Measurements from ENCODE around the gene PRUNE1. TPM values are rescaled to one million over a fixed set of nuclear protein-coding genes. Genes with fewer than 3 reads are reported as not detected.

The PRUNE1 gene
- total and polyA plus RNA-seq, 4 donors = 6.1 to 10.6 (median 9.4) TPM

GRCh38 chr1:150966011-150966410 is 42.2 kb upstream of the PRUNE1 start:
- Histone ChIP-seq H3K4me3 (ENCODE audit: low read depth in 1 of 3, low read length in 3 of 3) (no peak overlapping the region), H3K9me3 (ENCODE audit: control insufficient read depth in 4 of 4, low read length in 3 of 4) (no peaks in the 10 kb centered on the region), H3K4me1 (ENCODE audit: control insufficient read depth in 4 of 4, insufficient read depth in 4 of 4, low read length in 3 of 4) (peaks cover 3 to 37% (median 29%) of the 10 kb centered on the region in 4 donors), H3K36me3 (ENCODE audit: control insufficient read depth in 4 of 4, insufficient read depth in 3 of 4, low read depth in 1 of 4, low read length in 3 of 4) (peaks cover 22 to 67% (median 60%) of the 10 kb centered on the region in 4 donors), H3K27me3 (ENCODE audit: control insufficient read depth in 4 of 4, insufficient read depth in 4 of 4, low read length in 3 of 4) (no peaks in the 10 kb centered on the region), H3K9ac (ENCODE audit: low read depth in 1 of 2, low read length in 2 of 2) (no peak overlapping the region), H3K27ac (ENCODE audit: low read depth in 1 of 2, low read length in 2 of 2) (no peak overlapping the region)
- TF ChIP-seq HNF4A (conservative IDR thresholded peaks at IDR 0.05) (no peak), ATF3 (IDR thresholded peaks at IDR 0.05) (no peak), RXRA (IDR thresholded peaks at IDR 0.05) (no peak), YY1 (IDR thresholded peaks at IDR 0.05) (no peak), SP1 (IDR thresholded peaks at IDR 0.05) (no peak), TAF1 (conservative IDR thresholded peaks at IDR 0.05) (no peak), NR2F2 (IDR thresholded peaks at IDR 0.05) (no peak), JUND (IDR thresholded peaks at IDR 0.05) (no peak), HNF4G (IDR thresholded peaks at IDR 0.05) (no peak), FOXA1 (IDR thresholded peaks at IDR 0.05) (no peak), GABPA (IDR thresholded peaks at IDR 0.05 in 1 of 2, conservative IDR thresholded peaks at IDR 0.05 in 1 of 2) (no peak), EGR1 (IDR thresholded peaks at IDR 0.05; ENCODE audit: low read depth in 2 of 2) (no peak)
- TF ChIP-seq, protein P1, sequence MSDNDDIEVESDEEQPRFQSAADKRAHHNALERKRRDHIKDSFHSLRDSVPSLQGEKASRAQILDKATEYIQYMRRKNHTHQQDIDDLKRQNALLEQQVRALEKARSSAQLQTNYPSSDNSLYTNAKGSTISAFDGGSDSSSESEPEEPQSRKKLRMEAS (IDR thresholded peaks at IDR 0.05) = no peak
- TF ChIP-seq, protein P2, sequence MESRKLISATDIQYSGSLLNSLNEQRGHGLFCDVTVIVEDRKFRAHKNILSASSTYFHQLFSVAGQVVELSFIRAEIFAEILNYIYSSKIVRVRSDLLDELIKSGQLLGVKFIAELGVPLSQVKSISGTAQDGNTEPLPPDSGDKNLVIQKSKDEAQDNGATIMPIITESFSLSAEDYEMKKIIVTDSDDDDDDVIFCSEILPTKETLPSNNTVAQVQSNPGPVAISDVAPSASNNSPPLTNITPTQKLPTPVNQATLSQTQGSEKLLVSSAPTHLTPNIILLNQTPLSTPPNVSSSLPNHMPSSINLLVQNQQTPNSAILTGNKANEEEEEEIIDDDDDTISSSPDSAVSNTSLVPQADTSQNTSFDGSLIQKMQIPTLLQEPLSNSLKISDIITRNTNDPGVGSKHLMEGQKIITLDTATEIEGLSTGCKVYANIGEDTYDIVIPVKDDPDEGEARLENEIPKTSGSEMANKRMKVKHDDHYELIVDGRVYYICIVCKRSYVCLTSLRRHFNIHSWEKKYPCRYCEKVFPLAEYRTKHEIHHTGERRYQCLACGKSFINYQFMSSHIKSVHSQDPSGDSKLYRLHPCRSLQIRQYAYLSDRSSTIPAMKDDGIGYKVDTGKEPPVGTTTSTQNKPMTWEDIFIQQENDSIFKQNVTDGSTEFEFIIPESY (IDR thresholded peaks at IDR 0.05) = no peak
- TF ChIP-seq, protein P3, sequence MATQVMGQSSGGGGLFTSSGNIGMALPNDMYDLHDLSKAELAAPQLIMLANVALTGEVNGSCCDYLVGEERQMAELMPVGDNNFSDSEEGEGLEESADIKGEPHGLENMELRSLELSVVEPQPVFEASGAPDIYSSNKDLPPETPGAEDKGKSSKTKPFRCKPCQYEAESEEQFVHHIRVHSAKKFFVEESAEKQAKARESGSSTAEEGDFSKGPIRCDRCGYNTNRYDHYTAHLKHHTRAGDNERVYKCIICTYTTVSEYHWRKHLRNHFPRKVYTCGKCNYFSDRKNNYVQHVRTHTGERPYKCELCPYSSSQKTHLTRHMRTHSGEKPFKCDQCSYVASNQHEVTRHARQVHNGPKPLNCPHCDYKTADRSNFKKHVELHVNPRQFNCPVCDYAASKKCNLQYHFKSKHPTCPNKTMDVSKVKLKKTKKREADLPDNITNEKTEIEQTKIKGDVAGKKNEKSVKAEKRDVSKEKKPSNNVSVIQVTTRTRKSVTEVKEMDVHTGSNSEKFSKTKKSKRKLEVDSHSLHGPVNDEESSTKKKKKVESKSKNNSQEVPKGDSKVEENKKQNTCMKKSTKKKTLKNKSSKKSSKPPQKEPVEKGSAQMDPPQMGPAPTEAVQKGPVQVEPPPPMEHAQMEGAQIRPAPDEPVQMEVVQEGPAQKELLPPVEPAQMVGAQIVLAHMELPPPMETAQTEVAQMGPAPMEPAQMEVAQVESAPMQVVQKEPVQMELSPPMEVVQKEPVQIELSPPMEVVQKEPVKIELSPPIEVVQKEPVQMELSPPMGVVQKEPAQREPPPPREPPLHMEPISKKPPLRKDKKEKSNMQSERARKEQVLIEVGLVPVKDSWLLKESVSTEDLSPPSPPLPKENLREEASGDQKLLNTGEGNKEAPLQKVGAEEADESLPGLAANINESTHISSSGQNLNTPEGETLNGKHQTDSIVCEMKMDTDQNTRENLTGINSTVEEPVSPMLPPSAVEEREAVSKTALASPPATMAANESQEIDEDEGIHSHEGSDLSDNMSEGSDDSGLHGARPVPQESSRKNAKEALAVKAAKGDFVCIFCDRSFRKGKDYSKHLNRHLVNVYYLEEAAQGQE (IDR thresholded peaks at IDR 0.05) = no peak
- DNase-seq (ENCODE audit: low spot score) = no peak
- 84% methylated on average over 6 of the region's 6 CpGs for WGBS

- H3K4me3 ChIP-seq (ENCODE audit: low read depth in 1 of 3, low read length in 3 of 3) = no peak overlapping the region
- H3K4me1 ChIP-seq (ENCODE audit: control insufficient read depth in 4 of 4, insufficient read depth in 4 of 4, low read length in 3 of 4) = peaks cover 7 to 51% (median 41%) of the 10 kb centered on the region in 4 donors
- no peak for DNase-seq (ENCODE audit: low spot score)
- H3K27ac ChIP-seq (ENCODE audit: low read depth in 1 of 2, low read length in 2 of 2) = peak overlapping the region; percentile 35 to 48
- H3K27me3 ChIP-seq (ENCODE audit: control insufficient read depth in 4 of 4, insufficient read depth in 4 of 4, low read length in 3 of 4) = no peaks in the 10 kb centered on the region
- TF ChIP-seq TAF1 (conservative IDR thresholded peaks at IDR 0.05) = no peak
- TF ChIP-seq GABPA (IDR thresholded peaks at IDR 0.05 in 1 of 2, conservative IDR thresholded peaks at IDR 0.05 in 1 of 2) = no peak
- TF ChIP-seq RAD21 (IDR thresholded peaks at IDR 0.05) = no peak
- TF ChIP-seq, protein P3 (IDR thresholded peaks at IDR 0.05) = no peak
- TF ChIP-seq RXRA (IDR thresholded peaks at IDR 0.05) = no peak
- TF ChIP-seq, protein P2 (IDR thresholded peaks at IDR 0.05) = no peak
- no peak for TF ChIP-seq HNF4A (conservative IDR thresholded peaks at IDR 0.05)
- 98% methylated on average over 13 of the region's 13 CpGs for WGBS
- H3K9me3 ChIP-seq (ENCODE audit: control insufficient read depth in 4 of 4, low read length in 3 of 4) = no peaks in the 10 kb centered on the region
- no peak overlapping the region for H3K9ac ChIP-seq (ENCODE audit: low read depth in 1 of 2, low read length in 2 of 2)
- H3K36me3 ChIP-seq (ENCODE audit: control insufficient read depth in 4 of 4, insufficient read depth in 3 of 4, low read depth in 1 of 4, low read length in 3 of 4) = peaks cover 22 to 57% (median 54%) of the 10 kb centered on the region in 4 donors
Observed at GRCh38 chr1:150967936-150968335, 40.3 kb upstream of the PRUNE1 start.

Data from liver (tissue), 9 donors.